HG03469 (cell line): Measurements from ENCODE around the gene SMYD1.

Experiments used
- ATAC-seq: cut with Tn5 transposase; IDR thresholded peaks from one replicate; pipeline ENCODE4 v1.9.1; 2021; ENCODE audit warnings: mild to moderate bottlenecking, moderate library complexity, moderate number of reproducible peaks; ENCODE audit not compliant: unreplicated experiment

The SMYD1 gene

DNA sequence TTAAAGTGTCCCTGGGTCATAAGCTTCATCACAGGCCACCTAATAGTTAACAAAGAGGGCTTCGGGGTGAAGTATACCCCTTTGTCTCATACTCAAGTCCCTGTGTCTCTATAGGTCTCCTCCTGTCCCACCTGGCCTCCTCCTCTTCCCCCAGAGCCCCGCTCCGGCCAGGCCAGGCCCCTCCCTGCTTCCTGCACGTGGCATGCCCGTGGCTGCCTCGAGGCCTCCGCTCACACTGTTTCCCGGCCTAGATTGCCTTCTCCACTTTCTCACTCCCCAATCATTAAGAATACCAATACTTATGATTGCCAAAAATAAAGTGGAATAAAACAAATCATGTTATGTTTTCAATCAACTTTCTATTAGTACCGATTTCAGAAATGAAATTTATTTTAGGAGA, 18.8 kb downstream of the SMYD1 start:
- ATAC-seq, result no peak

DNA sequence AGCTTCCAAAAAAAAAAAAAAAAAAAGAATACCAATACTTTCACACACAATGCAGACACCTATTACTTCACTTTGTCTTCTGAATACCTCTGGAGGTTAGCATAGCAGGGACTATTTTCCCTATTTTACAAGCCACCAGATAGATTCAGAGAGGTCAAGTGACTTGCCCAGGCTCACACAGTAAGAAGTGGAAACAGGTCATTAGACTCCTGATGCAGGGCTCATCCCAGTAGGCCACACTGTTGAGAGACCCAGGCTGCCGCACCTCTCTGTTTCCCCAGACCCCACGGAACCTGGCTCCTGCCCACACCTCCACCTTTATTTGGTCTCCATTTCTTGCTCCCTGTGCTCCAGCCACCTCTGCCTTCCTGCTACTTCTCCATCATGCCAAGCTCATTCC, 19.4 kb downstream of the SMYD1 start:
- no peak for ATAC-seq

DNA sequence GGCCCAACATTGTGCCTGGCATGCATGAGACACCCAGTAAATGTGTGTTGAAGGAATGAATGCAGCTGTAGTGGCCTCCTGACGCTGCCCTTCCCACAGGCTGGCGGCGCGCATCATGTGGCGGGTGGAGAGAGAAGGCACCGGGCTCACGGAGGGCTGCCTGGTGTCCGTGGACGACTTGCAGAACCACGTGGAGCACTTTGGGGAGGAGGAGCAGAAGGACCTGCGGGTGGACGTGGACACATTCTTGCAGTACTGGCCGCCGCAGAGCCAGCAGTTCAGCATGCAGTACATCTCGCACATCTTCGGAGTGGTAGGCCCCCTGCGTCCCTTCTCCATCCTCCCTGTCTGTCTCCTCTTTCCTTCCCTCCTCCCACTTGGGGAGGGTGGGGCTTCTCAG, 20.1 kb downstream of the SMYD1 start:
- ATAC-seq, result no peak

DNA sequence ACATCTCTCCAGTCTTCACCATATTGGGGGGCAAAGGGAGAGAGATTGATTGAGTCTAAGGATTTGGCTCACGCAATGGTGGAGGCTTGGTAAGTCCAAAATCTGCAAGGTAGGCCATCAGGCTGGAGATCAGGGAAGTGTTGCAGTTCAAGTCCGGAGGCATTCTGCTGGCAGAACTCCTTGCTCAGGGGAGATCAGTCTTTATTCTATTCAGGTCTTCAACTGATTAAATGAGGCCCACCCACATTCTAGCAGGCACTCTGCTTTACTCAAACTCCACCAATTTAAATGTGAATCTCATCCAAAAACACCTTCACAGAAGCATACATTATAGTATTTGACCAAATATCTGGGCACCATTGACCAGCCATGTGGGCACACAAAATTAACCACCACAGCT, 21.4 kb downstream of the SMYD1 start:
- no peak for ATAC-seq

DNA sequence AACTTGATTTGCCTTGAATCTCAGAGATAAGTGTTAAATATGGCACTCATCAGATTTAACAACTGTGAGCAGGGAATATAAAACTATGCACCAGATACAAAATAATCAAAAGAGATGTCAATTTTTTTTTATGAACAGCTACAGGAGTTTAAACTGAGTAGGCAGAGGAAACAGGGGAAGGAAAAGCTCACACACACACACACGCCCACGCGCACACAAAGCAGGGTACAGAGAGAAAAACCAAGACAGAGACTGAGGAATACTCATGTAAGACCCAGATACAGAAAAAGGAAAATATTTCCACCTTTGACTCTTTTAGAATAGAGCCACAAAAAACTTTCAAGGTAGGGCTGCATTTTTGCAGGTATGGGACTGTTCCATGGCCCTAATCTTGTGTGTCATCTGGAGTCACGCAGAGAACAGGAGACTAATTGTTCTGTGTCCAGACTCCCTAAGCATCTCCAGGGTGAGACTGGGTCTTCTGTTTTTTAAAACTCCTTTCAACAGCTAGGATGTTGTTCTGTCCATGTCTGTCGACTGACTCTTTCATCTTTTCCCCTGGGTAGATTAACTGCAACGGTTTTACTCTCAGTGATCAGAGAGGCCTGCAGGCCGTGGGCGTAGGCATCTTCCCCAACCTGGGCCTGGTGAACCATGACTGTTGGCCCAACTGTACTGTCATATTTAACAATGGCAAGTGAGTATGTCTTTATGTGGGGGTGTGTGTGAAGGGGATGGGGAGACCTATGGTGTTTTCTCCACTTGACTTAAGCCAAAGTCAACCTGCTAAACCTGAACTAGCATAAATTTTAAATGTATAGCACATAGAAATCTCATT, 23.0 kb downstream of the SMYD1 start:
- ATAC-seq, result no peak

- no peak for ATAC-seq
These were observed 24.3 kb downstream of the SMYD1 start for GRCh38 chr2:88091943-88092342.

- ATAC-seq, result no peak
These were observed 25.1 kb downstream of the SMYD1 start for GRCh38 chr2:88092773-88093172.

DNA sequence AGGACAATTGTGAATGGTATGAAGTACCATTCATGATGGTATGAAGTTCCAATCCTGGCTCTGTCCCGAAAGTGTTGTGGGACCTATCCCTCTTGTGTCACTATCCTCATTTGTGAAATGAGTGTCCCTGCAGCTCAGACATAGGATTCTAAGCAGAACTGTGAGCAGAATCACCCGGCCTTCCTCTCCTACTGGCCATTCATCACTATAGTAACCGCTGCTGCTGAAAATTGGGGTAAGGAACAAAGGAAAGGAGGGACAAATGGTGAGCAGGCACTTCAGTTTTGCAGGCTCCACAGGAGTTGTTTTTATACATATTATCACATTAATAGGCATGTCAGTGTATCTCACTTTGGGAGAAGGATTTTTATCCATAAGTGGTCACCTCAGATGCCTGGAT, 27.4 kb downstream of the SMYD1 start:
- ATAC-seq, result no peak

DNA sequence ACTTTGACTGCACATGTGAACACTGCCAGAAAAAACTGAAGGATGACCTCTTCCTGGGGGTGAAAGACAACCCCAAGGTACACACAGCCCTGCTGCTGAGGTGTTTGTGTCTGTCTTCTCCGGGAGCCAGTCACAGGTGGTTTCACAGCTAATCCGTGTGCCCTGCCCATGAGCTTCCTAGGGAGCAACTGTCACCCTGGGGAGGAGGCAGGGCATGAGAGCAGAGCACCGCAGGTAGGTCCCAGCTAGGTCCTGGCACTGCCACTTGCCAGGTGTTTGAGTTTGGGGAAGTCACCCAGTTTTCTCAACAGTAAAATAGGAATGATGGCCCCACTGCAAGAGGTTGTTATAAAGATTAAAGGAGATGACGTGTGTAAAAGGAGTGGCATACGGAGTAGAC, 29.1 kb downstream of the SMYD1 start:
- no peak for ATAC-seq

- no peak for ATAC-seq
These were observed 29.6 kb downstream of the SMYD1 start for GRCh38 chr2:88097192-88097591.

DNA sequence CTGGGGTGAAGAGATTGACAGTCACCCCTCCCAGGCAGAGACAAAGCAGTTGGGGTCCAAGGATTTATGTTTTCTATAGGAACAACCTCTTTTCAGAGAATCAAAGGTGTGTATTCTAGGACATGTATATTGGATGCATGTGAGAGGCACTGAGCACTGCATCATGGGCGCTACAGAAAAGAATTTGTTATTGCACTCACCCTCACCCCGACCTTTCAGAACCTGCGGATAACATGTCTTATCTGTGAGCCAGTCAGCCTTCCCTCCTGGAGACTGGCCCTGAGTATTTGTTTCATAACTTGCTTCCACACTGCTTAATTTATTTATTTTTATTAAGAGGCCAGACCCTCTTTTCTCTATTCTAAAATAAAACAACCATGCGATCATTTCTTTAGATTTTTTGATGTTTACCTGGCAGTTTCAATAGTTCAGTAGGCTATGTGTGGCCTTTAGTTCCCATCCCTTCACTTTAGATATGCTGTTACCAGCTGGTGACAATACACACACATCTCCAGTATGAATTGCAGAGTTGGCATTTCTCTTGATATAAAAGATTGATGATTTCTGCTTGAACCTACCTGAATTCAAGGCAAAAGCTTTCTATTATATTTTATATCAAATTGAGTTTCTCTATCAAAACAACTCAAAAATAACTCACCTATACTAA, 30.4 kb downstream of the SMYD1 start:
- no peak for ATAC-seq

DNA sequence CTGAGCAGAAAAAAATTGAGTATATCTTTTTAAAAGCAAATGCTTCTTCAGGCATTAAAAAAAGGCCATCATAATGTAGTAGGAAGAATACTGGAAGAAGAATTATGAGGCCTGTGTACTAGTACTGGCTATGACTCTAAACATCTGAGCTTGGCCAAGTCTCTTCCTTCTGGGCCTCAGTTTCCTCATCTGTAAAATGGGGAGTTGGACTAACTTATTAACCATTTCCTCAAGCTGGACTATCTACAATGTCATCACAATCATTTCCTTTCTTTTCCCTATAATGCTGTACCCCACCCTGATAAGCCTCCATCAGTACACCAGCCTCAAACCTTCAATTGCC, 30.9 kb downstream of the SMYD1 start:
- no peak for ATAC-seq

- no peak for ATAC-seq
These were observed 32.3 kb downstream of the SMYD1 start for GRCh38 chr2:88099798-88100488.

DNA sequence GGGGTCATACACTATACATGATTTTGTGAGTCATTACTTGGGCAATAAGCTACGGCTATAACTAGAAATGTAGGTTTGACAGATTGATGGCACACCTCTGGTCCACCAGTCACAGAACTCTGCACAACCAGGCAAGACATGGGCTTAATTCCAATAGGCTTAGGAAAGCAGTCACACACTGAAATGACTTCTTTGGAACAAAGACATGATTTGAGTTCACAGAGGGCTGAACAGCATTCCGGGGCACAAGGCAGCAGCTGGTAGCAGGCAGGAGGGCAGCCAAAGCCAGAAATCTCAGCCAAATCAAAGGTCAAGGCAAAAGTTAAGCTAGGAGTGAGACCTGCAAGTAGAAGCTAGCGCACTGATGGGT, 32.8 kb downstream of the SMYD1 start:
- ATAC-seq, result no peak

- no peak for ATAC-seq
These were observed 41.2 kb downstream of the SMYD1 start for GRCh38 chr2:88108796-88109195.

GRCh38 chr2:88110830-88111229, 43.2 kb downstream of the SMYD1 start:
- no peak for ATAC-seq

- ATAC-seq, result no peak
These were observed 45.4 kb downstream of the SMYD1 start for GRCh38 chr2:88113069-88113468.

DNA sequence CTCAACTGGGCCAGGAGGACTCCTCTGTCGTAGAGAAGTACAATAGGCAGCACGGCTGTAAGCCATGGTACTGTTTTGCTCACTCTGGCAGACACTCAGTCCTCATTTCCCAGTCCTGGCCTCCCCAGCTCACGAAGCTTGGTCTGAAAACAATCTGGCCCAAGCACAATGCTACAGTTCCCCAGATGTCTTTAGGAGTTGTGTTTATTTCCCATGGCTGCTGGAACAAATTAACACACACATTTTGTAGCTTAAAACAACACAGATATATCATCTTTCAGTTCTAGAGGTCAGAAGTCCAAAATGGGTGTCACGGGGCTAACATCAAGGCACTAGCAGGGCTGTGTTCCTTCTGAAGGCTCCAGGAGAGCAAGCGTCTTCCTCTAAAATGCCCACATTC, 47.3 kb downstream of the SMYD1 start:
- no peak for ATAC-seq

GRCh38 chr2:88115825-88116518, 48.3 kb downstream of the SMYD1 start:
- ATAC-seq, result no peak

DNA sequence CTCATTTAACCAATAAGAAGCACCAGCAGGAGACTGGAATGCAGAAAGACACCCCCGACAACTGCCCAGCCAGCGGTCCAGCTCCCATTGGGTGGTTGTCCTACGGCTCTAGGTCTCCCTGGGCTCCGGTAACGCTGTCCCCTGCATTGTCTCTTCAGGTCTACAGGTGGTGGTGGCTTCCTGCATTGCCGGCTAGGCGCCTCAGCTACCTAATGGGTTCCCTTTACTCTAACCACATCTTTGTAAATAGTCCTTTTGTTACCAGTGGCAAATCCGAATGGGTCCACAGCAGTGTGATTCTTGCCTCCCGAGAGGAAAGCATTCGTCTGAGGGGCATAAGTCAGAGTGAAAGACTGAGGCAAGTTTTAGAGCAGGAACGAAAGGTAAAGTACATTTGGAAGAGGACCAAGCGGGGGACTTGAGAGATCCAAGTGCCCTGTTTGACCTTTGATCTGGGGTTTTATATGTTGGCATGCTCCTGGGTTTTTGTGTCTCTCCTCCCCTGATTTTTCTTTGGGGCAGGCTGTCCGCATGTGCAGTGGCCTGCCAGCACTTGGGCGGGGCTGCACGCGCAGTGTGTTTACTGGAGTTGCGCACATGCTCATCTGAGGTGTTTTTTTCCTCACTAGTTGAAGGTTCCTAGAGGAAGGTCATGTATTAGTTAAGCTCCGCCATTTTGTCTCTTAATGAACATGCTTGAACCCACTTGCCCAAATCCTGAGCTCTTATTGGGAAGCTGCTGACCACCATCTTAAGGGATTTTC, 49.2 kb downstream of the SMYD1 start:
- no peak for ATAC-seq

- no peak for ATAC-seq
These were observed 50.3 kb downstream of the SMYD1 start for GRCh38 chr2:88117973-88118372.
